Measurements from ENCODE around the gene UBXN4.

UBXN4 gene

GRCh38 chr2:135743860-135744259 lies 2.2 kb downstream of the UBXN4 start:
- H3K27ac ChIP-seq, result peak overlapping the region; percentile 96; the same call in 1 of the 2 replicates

GRCh38 chr2:135744760-135745314 lies 3.2 kb downstream of the UBXN4 start:
- no peak for TF ChIP-seq CTCF (conservative IDR thresholded peaks at IDR 0.05)
- H3K27ac ChIP-seq, result no peak overlapping the region

More at GRCh38 chr2:135743860-135744259, 2.2 kb downstream of the UBXN4 start:
- no peak for TF ChIP-seq CTCF (conservative IDR thresholded peaks at IDR 0.05)

GRCh38 chr2:135745545-135745944 lies 3.9 kb downstream of the UBXN4 start:
- TF ChIP-seq CTCF (conservative IDR thresholded peaks at IDR 0.05), result no peak
- H3K27ac ChIP-seq, result no peak overlapping the region

GRCh38 chr2:135755573-135755972 lies 13.9 kb downstream of the UBXN4 start:
- TF ChIP-seq CTCF (conservative IDR thresholded peaks at IDR 0.05), result no peak
- no peak overlapping the region for H3K27ac ChIP-seq

- no peak for TF ChIP-seq CTCF (conservative IDR thresholded peaks at IDR 0.05)
- H3K27ac ChIP-seq, result no peak overlapping the region
These were observed 15.0 kb downstream of the UBXN4 start for GRCh38 chr2:135756692-135757091.

GRCh38 chr2:135762022-135762421 lies 20.4 kb downstream of the UBXN4 start:
- no peak for TF ChIP-seq CTCF (conservative IDR thresholded peaks at IDR 0.05)

GRCh38 chr2:135762530-135762929 lies 20.9 kb downstream of the UBXN4 start:
- H3K27ac ChIP-seq, result no peak overlapping the region
- no peak for TF ChIP-seq CTCF (conservative IDR thresholded peaks at IDR 0.05)

More at GRCh38 chr2:135762022-135762421, 20.4 kb downstream of the UBXN4 start:
- no peak overlapping the region for H3K27ac ChIP-seq

Measured in VCaP (cell line).